ENCODE data around the gene NLGN4X. TPM values are rescaled to one million over a fixed set of nuclear protein-coding genes. Genes with fewer than 3 reads are reported as not detected.
A peak's percentile ranks its signal among the peaks of the same experiment; 100 is the strongest.

The NLGN4X gene
- total and polyA plus RNA-seq, 9 donors: 14.7 to 52.8 (median 45.2) TPM

DNA sequence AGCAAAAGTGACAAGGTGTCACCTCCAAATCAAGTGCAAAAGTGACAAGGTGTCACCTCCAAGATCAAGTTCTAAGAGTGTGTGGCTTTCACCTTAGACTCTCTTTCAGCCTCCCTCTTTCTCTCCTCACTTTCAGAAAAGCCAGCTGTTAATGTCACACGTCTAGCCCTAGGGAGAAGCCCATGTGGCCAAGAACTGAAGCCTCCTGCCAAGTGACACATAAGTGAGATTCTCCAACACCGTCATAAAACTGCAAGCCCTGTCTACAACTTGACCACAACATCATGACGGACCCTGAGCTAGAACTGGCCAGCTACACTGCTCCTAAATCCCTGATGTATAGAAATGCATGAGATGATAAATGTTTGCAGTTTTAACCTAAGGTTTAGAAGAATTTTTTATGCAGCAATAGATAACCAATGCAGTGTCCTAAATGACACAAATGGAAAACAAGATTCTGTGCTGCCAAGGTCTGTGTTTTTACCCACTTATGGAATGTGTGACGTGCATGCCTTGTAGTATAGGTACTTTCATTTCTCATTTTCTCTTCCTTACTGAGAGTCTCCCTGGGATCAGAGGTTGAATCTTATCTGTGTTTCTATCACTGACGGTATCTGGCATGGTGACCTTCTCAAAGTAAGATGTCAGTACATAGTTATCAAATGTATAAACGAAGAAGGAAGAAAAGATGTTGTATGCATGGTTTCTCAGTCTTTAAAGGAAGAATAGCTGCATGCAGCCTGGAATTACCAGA is 25.0 kb downstream of the NLGN4X start:
- Histone ChIP-seq H3K27ac (no peak overlapping the region), H3K4me3 (no peak overlapping the region), H3K36me3 (no peaks in the 10 kb centered on the region), H3K27me3 (no peaks in the 10 kb centered on the region), H3K4me1 (ENCODE audit: insufficient read depth) (peaks cover 3% of the 10 kb centered on the region), H3K9me3 (no peaks in the 10 kb centered on the region)
- DNase-seq: no peak
- intact Hi-C loops (cut with DNase I): no loop called here
- TF ChIP-seq POLR2A (IDR thresholded peaks at IDR 0.05) (no peak), EP300 (IDR thresholded peaks at IDR 0.05) (no peak)
- TF ChIP-seq, protein P1, sequence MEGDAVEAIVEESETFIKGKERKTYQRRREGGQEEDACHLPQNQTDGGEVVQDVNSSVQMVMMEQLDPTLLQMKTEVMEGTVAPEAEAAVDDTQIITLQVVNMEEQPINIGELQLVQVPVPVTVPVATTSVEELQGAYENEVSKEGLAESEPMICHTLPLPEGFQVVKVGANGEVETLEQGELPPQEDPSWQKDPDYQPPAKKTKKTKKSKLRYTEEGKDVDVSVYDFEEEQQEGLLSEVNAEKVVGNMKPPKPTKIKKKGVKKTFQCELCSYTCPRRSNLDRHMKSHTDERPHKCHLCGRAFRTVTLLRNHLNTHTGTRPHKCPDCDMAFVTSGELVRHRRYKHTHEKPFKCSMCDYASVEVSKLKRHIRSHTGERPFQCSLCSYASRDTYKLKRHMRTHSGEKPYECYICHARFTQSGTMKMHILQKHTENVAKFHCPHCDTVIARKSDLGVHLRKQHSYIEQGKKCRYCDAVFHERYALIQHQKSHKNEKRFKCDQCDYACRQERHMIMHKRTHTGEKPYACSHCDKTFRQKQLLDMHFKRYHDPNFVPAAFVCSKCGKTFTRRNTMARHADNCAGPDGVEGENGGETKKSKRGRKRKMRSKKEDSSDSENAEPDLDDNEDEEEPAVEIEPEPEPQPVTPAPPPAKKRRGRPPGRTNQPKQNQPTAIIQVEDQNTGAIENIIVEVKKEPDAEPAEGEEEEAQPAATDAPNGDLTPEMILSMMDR (IDR thresholded peaks at IDR 0.05): no peak
- WGBS, 3 donors: 56 to 65% (median 63%) methylated on average over 6 of the region's 6 CpGs

DNA sequence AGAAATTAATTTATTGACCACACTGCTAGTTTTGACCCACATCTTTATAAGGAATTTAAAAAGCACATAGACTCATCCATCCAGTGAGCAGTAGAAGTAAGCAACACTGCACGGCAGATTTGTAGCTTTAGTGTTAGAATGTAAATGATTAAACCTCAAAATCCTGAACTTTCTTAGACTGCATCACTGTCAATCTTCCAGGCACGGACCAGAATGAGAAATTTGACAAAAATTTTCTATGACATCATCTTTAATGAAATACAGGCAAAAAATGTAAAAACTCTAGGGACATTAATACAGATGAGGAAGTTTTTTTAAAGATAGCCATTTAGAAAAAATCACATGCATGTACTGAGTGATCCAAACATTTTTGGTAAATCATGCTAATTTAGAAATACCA is 29.2 kb downstream of the NLGN4X start:
- no peak for TF ChIP-seq EP300 (IDR thresholded peaks at IDR 0.05)
- TF ChIP-seq, protein P1 (IDR thresholded peaks at IDR 0.05): no peak
- intact Hi-C loops (cut with DNase I): no loop called here
- Histone ChIP-seq H3K27ac (no peak overlapping the region), H3K4me3 (no peak overlapping the region), H3K27me3 (no peaks in the 10 kb centered on the region), H3K9me3 (no peaks in the 10 kb centered on the region), H3K4me1 (ENCODE audit: insufficient read depth) (peaks cover 3% of the 10 kb centered on the region), H3K36me3 (no peaks in the 10 kb centered on the region)
- DNase-seq: no peak
- 69 to 77% (median 70%) methylated on average over 2 of the region's 2 CpGs for WGBS, 3 donors

DNA sequence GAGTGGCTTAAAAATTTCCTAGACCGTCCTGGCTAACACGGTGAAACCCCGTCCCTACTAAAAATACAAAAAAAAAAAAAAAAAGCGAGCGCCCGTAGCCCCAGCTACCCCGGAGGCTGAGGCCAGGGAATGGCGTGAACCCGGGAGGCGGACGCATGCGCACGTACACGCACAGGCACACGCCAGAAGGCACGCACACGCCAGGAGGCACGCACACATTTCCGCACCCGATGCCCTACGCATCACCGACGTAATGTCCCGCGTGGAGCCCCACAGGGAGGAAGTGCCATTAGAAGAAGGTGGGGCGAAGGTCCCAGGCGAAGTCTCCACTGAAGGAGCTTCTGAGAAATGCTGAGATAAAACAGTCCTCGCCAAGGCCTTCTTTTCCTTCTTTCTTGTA is 41.4 kb downstream of the NLGN4X start:
- DNase-seq: no peak
- no peak overlapping the region for H3K4me3 ChIP-seq
- no peak overlapping the region for H3K27ac ChIP-seq
- H3K27me3 ChIP-seq: no peaks in the 10 kb centered on the region
- intact Hi-C loops (cut with DNase I): no loop called here
- no peaks in the 10 kb centered on the region for H3K36me3 ChIP-seq
- TF ChIP-seq, protein P1 (IDR thresholded peaks at IDR 0.05): no peak
- no peaks in the 10 kb centered on the region for H3K9me3 ChIP-seq
- 97% methylated on average over 28 of the region's 28 CpGs for WGBS, 3 donors
- H3K4me1 ChIP-seq (ENCODE audit: insufficient read depth): no peaks in the 10 kb centered on the region

DNA sequence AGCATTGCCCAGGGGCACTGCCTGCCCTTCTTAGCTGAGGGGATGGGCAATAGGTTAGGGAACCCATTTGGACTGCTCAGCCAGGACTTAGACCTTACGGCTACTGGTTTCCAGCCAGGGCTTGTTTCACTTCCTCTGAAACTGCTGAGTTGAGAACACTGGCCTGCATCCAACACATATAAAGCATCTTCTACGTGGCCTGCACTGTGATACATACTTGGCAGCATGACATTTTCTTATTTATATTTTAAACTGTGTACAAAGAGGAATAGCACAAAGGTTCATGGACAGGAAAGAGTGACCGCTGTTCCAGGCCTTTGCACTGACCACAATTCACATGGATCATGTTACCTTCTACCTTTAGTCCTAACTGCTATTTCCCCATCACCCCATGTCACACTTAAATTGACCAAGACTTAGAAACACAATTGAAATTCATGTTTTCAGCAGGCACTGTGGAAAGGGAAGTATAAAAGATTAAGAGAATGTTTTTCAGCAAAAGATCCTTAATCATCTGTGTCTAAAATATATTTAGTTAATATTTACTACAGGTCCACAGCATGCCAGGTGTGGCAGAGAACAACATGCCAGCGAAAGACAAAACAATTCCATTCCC is 43.7 kb downstream of the NLGN4X start:
- Histone ChIP-seq H3K4me3 (no peak overlapping the region), H3K27me3 (no peaks in the 10 kb centered on the region), H3K4me1 (ENCODE audit: insufficient read depth) (no peaks in the 10 kb centered on the region), H3K9me3 (no peaks in the 10 kb centered on the region), H3K36me3 (no peaks in the 10 kb centered on the region), H3K27ac (no peak overlapping the region)
- WGBS, 3 donors: 40 to 43% (median 42%) methylated on average over 4 of the region's 4 CpGs
- intact Hi-C loops (cut with DNase I): no loop called here
- peak in 1 of 5 donors; percentile 12 for DNase-seq
- TF ChIP-seq EP300 (IDR thresholded peaks at IDR 0.05): no peak
- TF ChIP-seq, protein P1 (IDR thresholded peaks at IDR 0.05): no peak
- TF ChIP-seq POLR2A (IDR thresholded peaks at IDR 0.05): no peak
